ENCODE data around the gene UBE2J2.

Gene UBE2J2

DNA sequence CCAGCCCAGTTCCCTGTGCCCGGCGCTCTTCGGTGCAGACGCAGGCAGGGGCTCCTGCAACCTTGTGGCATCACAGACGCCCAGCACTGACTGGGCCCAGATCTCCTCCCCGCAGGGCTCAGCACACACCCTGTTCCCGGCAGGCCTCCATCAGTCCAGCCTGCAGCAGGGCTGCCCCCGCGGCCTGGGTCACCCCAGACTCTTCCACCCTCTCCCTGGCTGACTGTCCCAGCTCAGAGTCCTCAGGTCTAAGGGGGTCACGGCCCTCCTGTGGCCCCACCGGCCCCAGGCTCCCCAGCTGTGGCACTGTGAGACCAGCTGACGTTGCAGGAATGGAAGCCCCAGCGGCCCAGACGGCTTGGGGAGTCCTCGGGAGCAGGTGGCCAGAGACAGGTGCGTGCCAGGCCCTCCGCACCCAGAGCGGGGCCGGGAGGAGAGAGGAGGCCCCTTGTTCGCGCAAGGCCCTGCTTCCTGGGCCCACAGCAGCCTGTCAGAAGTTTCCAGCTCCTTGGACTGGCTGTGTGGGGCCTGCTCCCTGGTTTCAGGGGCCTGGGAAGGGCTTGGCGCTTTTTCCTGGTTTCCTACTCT, 37.4 kb downstream of the UBE2J2 start:
- TF ChIP-seq TCF12 (IDR thresholded peaks at IDR 0.05; ENCODE audit: low read depth): no peak
- TF ChIP-seq, protein P1, sequence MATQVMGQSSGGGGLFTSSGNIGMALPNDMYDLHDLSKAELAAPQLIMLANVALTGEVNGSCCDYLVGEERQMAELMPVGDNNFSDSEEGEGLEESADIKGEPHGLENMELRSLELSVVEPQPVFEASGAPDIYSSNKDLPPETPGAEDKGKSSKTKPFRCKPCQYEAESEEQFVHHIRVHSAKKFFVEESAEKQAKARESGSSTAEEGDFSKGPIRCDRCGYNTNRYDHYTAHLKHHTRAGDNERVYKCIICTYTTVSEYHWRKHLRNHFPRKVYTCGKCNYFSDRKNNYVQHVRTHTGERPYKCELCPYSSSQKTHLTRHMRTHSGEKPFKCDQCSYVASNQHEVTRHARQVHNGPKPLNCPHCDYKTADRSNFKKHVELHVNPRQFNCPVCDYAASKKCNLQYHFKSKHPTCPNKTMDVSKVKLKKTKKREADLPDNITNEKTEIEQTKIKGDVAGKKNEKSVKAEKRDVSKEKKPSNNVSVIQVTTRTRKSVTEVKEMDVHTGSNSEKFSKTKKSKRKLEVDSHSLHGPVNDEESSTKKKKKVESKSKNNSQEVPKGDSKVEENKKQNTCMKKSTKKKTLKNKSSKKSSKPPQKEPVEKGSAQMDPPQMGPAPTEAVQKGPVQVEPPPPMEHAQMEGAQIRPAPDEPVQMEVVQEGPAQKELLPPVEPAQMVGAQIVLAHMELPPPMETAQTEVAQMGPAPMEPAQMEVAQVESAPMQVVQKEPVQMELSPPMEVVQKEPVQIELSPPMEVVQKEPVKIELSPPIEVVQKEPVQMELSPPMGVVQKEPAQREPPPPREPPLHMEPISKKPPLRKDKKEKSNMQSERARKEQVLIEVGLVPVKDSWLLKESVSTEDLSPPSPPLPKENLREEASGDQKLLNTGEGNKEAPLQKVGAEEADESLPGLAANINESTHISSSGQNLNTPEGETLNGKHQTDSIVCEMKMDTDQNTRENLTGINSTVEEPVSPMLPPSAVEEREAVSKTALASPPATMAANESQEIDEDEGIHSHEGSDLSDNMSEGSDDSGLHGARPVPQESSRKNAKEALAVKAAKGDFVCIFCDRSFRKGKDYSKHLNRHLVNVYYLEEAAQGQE (IDR thresholded peaks at IDR 0.05; ENCODE audit: low read depth): no peak
- TF ChIP-seq TAF1 (IDR thresholded peaks at IDR 0.05; ENCODE audit: low read depth): no peak
- TF ChIP-seq YY1 (IDR thresholded peaks at IDR 0.05; ENCODE audit: low read depth): no peak
- no peak for TF ChIP-seq CEBPB (IDR thresholded peaks at IDR 0.05)
- no peak for TF ChIP-seq EGR1 (IDR thresholded peaks at IDR 0.05)
- TF ChIP-seq CREB1 (IDR thresholded peaks at IDR 0.05; ENCODE audit: low read depth): no peak
- TF ChIP-seq EP300 (IDR thresholded peaks at IDR 0.05; ENCODE audit: borderline replicate concordance): no peak
- no peak for TF ChIP-seq TEAD4 (IDR thresholded peaks at IDR 0.05)

DNA sequence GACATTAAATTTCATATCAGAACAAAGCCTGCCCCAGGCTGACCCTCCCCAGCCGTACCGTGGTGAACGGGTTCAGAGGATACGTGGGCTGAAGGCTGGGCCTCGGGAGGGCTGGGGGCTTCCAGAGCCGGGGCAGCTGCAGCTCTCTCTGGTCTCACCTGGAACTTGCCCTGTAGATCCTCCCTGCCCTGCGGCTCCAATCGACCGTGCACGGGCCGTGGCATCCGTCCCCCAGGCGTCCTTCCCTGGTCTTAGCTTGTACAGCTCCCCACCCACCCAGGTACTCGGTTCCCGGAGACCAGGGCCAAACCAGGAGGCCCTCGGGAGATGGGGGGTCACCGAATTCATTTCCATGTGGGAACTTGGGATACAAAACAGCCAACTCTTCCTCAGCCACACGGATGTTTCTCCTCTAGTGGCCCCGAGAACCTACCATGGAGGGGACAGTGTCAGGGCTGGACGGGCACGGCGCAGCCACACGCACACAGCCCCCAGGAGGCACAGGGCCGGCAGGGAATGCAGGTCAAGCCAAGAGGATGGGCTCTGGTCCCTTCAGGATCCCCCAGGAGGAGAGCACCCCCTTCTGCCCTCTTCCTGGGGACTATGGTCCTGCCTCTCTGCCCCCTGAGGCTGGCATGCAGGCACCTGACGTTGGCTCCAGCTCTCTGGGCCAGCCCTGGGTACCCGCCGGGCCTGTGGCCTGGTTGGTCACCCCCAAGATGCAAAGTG, 38.5 kb downstream of the UBE2J2 start:
- no peak for TF ChIP-seq EGR1 (IDR thresholded peaks at IDR 0.05)
- TF ChIP-seq CREB1 (IDR thresholded peaks at IDR 0.05; ENCODE audit: low read depth): no peak
- no peak for TF ChIP-seq YY1 (IDR thresholded peaks at IDR 0.05; ENCODE audit: low read depth)
- no peak for TF ChIP-seq TCF12 (IDR thresholded peaks at IDR 0.05; ENCODE audit: low read depth)
- TF ChIP-seq RAD21 (IDR thresholded peaks at IDR 0.05; ENCODE audit: low read depth): no peak
- TF ChIP-seq, protein P2, sequence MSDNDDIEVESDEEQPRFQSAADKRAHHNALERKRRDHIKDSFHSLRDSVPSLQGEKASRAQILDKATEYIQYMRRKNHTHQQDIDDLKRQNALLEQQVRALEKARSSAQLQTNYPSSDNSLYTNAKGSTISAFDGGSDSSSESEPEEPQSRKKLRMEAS (IDR thresholded peaks at IDR 0.05): no peak
- no peak for TF ChIP-seq NFIC (IDR thresholded peaks at IDR 0.05)
- TF ChIP-seq TEAD4 (IDR thresholded peaks at IDR 0.05): no peak
- TF ChIP-seq CEBPB (IDR thresholded peaks at IDR 0.05): no peak
- TF ChIP-seq, protein P1 (IDR thresholded peaks at IDR 0.05; ENCODE audit: low read depth): no peak
- TF ChIP-seq, protein P3, sequence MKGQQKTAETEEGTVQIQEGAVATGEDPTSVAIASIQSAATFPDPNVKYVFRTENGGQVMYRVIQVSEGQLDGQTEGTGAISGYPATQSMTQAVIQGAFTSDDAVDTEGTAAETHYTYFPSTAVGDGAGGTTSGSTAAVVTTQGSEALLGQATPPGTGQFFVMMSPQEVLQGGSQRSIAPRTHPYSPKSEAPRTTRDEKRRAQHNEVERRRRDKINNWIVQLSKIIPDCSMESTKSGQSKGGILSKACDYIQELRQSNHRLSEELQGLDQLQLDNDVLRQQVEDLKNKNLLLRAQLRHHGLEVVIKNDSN (IDR thresholded peaks at IDR 0.05): no peak
- no peak for TF ChIP-seq EP300 (IDR thresholded peaks at IDR 0.05; ENCODE audit: borderline replicate concordance)
- TF ChIP-seq TAF1 (IDR thresholded peaks at IDR 0.05; ENCODE audit: low read depth): no peak
- TF ChIP-seq ZBTB7A (IDR thresholded peaks at IDR 0.05; ENCODE audit: low read depth): no peak
- no peak for TF ChIP-seq FOXM1 (IDR thresholded peaks at IDR 0.05; ENCODE audit: borderline replicate concordance, low read depth)

DNA sequence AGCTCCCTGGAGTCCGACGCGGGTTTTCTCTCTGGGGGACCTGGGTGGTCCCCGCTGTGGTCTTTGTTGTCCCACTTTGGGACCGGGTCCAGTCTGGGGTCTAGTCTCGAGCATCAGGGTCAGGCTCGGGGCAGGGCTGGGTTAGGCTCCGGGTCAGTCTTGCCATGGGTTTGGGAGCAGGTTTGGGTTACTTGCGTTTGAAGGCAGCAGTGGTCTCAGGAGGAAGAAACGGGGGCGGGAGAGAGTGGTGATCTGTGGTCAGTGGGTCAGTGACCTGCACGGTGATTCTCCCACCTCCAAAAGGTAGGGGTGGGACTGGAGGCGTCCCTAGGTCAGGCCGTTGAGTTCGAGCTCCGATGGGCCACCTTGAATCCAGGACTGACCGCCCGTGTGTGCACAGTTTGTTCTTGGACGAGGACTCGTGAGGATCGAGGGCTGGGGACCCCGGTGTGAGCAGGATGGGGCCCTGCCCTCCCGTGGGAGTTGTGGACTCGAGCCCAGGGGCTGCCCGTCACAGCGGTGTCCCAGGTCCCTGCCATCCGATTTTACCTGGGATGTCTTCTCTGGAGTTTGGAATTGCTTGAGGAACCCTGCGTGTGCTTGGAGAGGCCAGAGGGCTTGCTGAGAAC, 39.4 kb downstream of the UBE2J2 start:
- TF ChIP-seq, protein P1 (IDR thresholded peaks at IDR 0.05; ENCODE audit: low read depth): no peak
- TF ChIP-seq TCF12 (IDR thresholded peaks at IDR 0.05; ENCODE audit: low read depth) (no peak), FOXM1 (IDR thresholded peaks at IDR 0.05; ENCODE audit: borderline replicate concordance, low read depth) (no peak), ZBTB7A (IDR thresholded peaks at IDR 0.05; ENCODE audit: low read depth) (no peak), NFIC (IDR thresholded peaks at IDR 0.05) (no peak), TEAD4 (IDR thresholded peaks at IDR 0.05) (no peak), CREB1 (IDR thresholded peaks at IDR 0.05; ENCODE audit: low read depth) (no peak), EGR1 (IDR thresholded peaks at IDR 0.05) (no peak), TAF1 (IDR thresholded peaks at IDR 0.05; ENCODE audit: low read depth) (no peak), RAD21 (IDR thresholded peaks at IDR 0.05; ENCODE audit: low read depth) (no peak)
- TF ChIP-seq, protein P3 (IDR thresholded peaks at IDR 0.05): no peak

DNA sequence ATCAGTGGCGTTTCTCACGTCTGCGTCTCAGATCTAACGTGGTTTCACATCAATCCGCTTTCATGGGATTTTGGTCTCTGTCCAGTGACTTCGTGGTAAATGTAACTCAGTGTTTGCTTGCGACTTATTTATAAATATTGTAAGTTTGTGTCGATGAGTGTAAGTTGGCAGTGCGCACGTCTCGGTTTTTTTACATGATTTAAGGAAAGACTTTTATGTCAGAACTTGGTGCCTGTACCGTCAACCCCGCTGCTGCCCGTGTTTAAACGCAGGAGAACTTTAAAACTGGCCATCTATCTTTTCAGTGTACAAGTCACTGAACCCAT, 40.1 kb downstream of the UBE2J2 start:
- TF ChIP-seq, protein P3 (IDR thresholded peaks at IDR 0.05): no peak
- TF ChIP-seq, protein P2 (IDR thresholded peaks at IDR 0.05): no peak
- no peak for TF ChIP-seq EGR1 (IDR thresholded peaks at IDR 0.05)
- TF ChIP-seq, protein P1 (IDR thresholded peaks at IDR 0.05; ENCODE audit: low read depth): no peak
- TF ChIP-seq TEAD4 (IDR thresholded peaks at IDR 0.05): no peak
- TF ChIP-seq YY1 (IDR thresholded peaks at IDR 0.05; ENCODE audit: low read depth): no peak
- TF ChIP-seq TAF1 (IDR thresholded peaks at IDR 0.05; ENCODE audit: low read depth): no peak
- TF ChIP-seq RAD21 (IDR thresholded peaks at IDR 0.05; ENCODE audit: low read depth): no peak
- TF ChIP-seq TCF12 (IDR thresholded peaks at IDR 0.05; ENCODE audit: low read depth): no peak
- TF ChIP-seq CEBPB (IDR thresholded peaks at IDR 0.05): no peak
- TF ChIP-seq EP300 (IDR thresholded peaks at IDR 0.05; ENCODE audit: borderline replicate concordance): no peak
- no peak for TF ChIP-seq CREB1 (IDR thresholded peaks at IDR 0.05; ENCODE audit: low read depth)
- TF ChIP-seq ZBTB7A (IDR thresholded peaks at IDR 0.05; ENCODE audit: low read depth): no peak
- no peak for TF ChIP-seq FOXM1 (IDR thresholded peaks at IDR 0.05; ENCODE audit: borderline replicate concordance, low read depth)
- no peak for TF ChIP-seq NFIC (IDR thresholded peaks at IDR 0.05)
